ENCODE data around the gene LAMA5. TPM values are rescaled to one million over a fixed set of nuclear protein-coding genes. Genes with fewer than 3 reads are reported as not detected.
"Not testable (repeated sequence)": the region's sequence is repeated elsewhere in the genome, so short reads cannot be mapped to it uniquely, and the experiment has no call there.

The LAMA5 gene
- total RNA-seq, 1 donor from 2014 or later, result 14.1 TPM

DNA sequence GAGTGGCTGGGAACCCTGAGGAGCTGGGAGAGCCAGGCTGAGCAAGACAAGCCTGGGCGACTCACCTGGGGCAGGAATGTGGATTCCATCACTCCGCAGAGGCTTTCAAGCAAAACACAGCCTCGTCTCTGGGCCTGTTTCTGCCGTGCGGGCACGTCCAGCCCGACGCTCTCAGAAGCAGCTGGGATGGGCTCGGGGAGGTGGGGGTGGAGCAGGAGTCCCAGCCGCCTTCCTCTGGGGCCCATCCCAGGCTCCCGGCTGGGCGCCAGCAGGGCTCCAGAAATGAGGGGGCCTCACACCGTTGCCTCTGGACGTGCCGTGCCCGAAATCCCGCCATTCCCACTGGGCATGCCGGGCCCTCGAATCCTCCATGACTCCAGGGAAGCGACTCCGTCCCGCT lies 11.1 kb upstream of the LAMA5 start:
- H3K9ac ChIP-seq (ENCODE audit: low read depth in 1 of 3, low read length in 3 of 3), result no peak overlapping the region
- H3K4me3 ChIP-seq (ENCODE audit: low read length in 3 of 3), result no peak overlapping the region
- H3K27me3 ChIP-seq (ENCODE audit: control insufficient read depth in 3 of 3, insufficient read depth in 3 of 3, low read length in 3 of 3), result peaks cover 0 to 9% (median 0%) of the 10 kb centered on the region in 3 donors
- H3K36me3 ChIP-seq (ENCODE audit: control insufficient read depth in 3 of 3, insufficient read depth in 3 of 3, low read length in 3 of 3), result peaks cover 0 to 5% (median 0%) of the 10 kb centered on the region in 3 donors
- no peak overlapping the region for H3K27ac ChIP-seq (ENCODE audit: low read depth, low read length)
- no peaks in the 10 kb centered on the region for H3K9me3 ChIP-seq (ENCODE audit: control insufficient read depth in 3 of 3, low read length in 3 of 3)
- H3K4me1 ChIP-seq (ENCODE audit: control insufficient read depth in 3 of 3, insufficient read depth in 3 of 3, low read length in 3 of 3), result peaks cover 21 to 46% (median 39%) of the 10 kb centered on the region in 3 donors

DNA sequence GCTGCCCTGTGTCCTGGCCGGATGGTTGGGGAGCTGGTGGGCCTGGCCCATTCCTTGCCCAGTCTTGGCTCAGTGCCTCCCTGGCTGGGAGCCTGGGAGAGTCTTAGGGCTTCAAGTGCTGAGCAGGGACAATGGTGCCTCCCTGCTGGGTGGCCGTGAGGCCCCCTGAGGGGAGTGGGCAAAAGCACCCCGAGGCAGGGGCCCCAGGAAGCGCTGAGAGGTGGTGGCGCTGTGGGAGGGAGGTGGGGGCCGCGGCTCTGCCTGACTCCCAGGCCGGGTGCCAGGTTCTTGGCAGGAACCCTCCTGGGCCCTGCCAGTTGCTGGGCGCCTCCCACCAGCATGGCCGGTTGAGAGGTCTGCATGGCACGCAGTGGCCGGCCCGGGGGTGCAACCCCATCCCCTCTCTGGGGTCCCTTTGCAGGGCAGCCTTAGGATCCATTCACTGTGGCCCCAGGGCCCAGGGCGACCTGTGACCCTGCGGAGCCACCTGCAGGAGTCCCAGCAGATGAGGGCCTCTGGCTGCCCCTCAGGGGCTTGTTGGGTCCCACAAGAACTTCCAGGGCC lies 10.6 kb upstream of the LAMA5 start:
- Histone ChIP-seq H3K9ac (ENCODE audit: low read depth in 1 of 3, low read length in 3 of 3) (peak overlapping the region in 1 of 3 donors; percentile 40), H3K4me3 (ENCODE audit: low read length in 3 of 3) (no peak overlapping the region), H3K27me3 (ENCODE audit: control insufficient read depth in 3 of 3, insufficient read depth in 3 of 3, low read length in 3 of 3) (peaks cover 0 to 9% (median 0%) of the 10 kb centered on the region in 3 donors), H3K4me1 (ENCODE audit: control insufficient read depth in 3 of 3, insufficient read depth in 3 of 3, low read length in 3 of 3) (peaks cover 20 to 43% (median 38%) of the 10 kb centered on the region in 3 donors), H3K9me3 (ENCODE audit: control insufficient read depth in 3 of 3, low read length in 3 of 3) (no peaks in the 10 kb centered on the region), H3K27ac (ENCODE audit: low read depth, low read length) (no peak overlapping the region), H3K36me3 (ENCODE audit: control insufficient read depth in 3 of 3, insufficient read depth in 3 of 3, low read length in 3 of 3) (peaks cover 0 to 5% (median 0%) of the 10 kb centered on the region in 3 donors)

DNA sequence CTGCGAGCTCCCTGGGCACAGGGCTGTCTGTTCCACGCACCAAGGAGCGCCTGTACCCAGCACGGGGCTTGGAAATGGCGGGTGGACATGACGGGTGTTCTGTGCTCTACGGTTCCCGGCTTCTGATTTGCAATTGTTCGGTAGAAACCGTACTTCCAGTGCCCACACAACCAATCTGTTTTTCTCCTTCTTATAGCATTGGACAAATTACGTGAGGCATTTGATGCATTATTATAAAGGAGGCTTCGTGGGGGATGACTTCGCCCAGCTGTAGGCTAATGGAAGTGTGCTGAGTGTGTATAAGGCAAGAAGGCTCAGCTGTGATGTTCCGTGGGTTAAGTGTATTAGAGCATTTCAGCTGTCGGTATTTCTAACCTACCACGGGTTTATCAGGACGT lies 10.0 kb upstream of the LAMA5 start:
- peaks cover 0 to 4% (median 0%) of the 10 kb centered on the region in 3 donors for H3K36me3 ChIP-seq (ENCODE audit: control insufficient read depth in 3 of 3, insufficient read depth in 3 of 3, low read length in 3 of 3)
- H3K9ac ChIP-seq (ENCODE audit: low read depth in 1 of 3, low read length in 3 of 3), result peak overlapping the region in 1 of 3 donors; percentile 79
- no peaks in the 10 kb centered on the region for H3K9me3 ChIP-seq (ENCODE audit: control insufficient read depth in 3 of 3, low read length in 3 of 3)
- H3K4me1 ChIP-seq (ENCODE audit: control insufficient read depth in 3 of 3, insufficient read depth in 3 of 3, low read length in 3 of 3), result peaks cover 15 to 37% (median 33%) of the 10 kb centered on the region in 3 donors
- H3K27ac ChIP-seq (ENCODE audit: low read depth, low read length), result no peak overlapping the region
- H3K4me3 ChIP-seq (ENCODE audit: low read length in 3 of 3), result no peak overlapping the region
- H3K27me3 ChIP-seq (ENCODE audit: control insufficient read depth in 3 of 3, insufficient read depth in 3 of 3, low read length in 3 of 3), result peaks cover 0 to 9% (median 0%) of the 10 kb centered on the region in 3 donors

DNA sequence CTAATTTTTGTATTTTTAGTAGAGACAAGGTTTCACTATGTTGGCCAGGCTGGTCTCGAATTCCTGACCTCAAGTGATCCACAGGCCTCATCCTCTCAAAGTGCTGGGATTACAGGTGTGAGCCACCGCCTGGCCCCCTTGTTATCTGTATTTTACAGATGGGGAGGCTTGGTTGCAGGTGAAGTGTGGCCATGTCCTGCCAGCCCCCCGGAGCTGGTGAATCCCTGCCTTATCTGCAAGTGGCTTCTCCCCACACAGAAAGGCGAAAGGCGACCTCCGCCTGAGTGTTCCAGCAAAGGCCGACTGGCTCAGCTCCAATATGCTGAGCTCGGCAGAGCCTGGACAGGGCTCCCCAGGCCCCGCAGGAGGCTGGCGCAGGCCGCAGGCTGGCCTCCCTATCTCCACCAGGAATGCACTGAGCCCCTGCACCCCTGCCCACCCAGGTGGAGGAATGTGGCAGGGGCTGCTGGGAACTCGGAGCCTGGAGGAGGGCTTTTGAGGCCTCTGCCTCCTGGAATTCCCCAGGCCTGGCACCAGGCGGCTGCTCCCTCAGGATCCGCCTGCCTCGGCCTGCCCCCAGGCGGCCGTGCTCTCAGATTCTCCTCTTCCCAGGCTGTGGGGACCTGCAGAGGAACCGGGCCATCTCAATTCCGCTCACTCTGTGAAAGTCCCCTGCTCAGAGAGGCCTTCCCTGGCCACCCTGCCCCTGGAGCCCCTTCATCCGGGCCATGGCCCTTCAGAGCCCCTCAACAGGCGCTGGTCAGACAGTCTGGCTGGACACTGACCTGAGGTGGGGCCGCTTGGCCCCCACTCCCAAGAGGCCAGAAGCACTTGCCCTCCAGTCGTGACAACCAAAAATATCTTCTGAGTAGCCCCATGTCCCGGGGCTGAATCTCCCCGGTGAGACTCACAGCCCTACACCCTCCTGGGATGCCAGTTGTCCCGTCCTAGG lies 9.3 kb upstream of the LAMA5 start:
- peaks cover 15 to 36% (median 29%) of the 10 kb centered on the region in 3 donors for H3K4me1 ChIP-seq (ENCODE audit: control insufficient read depth in 3 of 3, insufficient read depth in 3 of 3, low read length in 3 of 3)
- peaks cover 0 to 9% (median 0%) of the 10 kb centered on the region in 3 donors for H3K27me3 ChIP-seq (ENCODE audit: control insufficient read depth in 3 of 3, insufficient read depth in 3 of 3, low read length in 3 of 3)
- peak overlapping the region in 1 of 3 donors; percentile 64 for H3K4me3 ChIP-seq (ENCODE audit: low read length in 3 of 3)
- H3K9ac ChIP-seq (ENCODE audit: low read depth in 1 of 3, low read length in 3 of 3), result peak overlapping the region in 1 of 3 donors; percentile 79
- no peaks in the 10 kb centered on the region for H3K36me3 ChIP-seq (ENCODE audit: control insufficient read depth in 3 of 3, insufficient read depth in 3 of 3, low read length in 3 of 3)
- no peaks in the 10 kb centered on the region for H3K9me3 ChIP-seq (ENCODE audit: control insufficient read depth in 3 of 3, low read length in 3 of 3)
- H3K27ac ChIP-seq (ENCODE audit: low read depth, low read length), result no peak overlapping the region

DNA sequence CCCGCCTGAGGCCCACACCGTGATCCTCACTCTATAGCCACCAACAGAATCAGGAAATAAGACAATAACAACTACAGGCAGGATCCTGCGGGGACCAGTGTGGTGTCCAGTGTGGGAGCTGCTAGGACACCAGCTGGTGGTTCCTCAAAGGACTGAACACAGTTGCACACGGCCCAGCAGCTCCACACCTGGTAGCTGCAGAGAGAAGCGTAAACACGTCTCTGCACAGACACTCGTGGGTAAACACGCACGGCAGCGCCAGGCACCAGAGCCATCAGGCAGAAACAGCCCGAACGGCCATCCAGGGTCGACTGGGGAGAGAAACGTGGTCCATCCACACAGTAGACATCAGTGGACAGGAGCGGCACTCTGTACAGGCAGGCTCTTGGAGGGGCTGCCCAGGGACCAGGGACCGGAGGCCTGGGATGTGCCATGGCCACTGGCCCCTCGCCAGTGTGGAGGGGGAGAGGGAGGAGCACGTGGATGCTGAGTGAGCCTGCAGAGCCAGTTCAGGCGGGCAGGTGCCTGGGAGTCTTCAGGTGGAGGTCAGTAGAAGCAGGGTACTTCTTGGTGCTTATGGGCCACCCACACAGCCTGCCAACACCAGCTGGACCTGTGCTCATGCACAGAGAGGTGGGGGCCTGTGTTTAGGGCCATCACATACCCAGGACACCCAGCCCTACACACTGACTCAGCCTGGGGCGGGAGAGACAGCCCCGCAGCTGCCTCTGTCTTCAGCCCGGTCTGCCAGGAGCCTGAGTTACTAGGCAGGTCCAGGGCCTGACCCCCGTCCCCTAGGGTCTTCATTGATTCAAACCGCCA lies 7.4 kb upstream of the LAMA5 start:
- Histone ChIP-seq H3K4me1 (ENCODE audit: control insufficient read depth in 3 of 3, insufficient read depth in 3 of 3, low read length in 3 of 3) (peaks cover 24 to 43% (median 35%) of the 10 kb centered on the region in 3 donors), H3K36me3 (ENCODE audit: control insufficient read depth in 3 of 3, insufficient read depth in 3 of 3, low read length in 3 of 3) (no peaks in the 10 kb centered on the region), H3K4me3 (ENCODE audit: low read length in 3 of 3) (no peak overlapping the region), H3K27ac (ENCODE audit: low read depth, low read length) (no peak overlapping the region), H3K9me3 (ENCODE audit: control insufficient read depth in 3 of 3, low read length in 3 of 3) (no peaks in the 10 kb centered on the region), H3K27me3 (ENCODE audit: control insufficient read depth in 3 of 3, insufficient read depth in 3 of 3, low read length in 3 of 3) (peaks cover 0 to 9% (median 0%) of the 10 kb centered on the region in 3 donors), H3K9ac (ENCODE audit: low read depth in 1 of 3, low read length in 3 of 3) (peak overlapping the region in 1 of 3 donors; percentile 51)

DNA sequence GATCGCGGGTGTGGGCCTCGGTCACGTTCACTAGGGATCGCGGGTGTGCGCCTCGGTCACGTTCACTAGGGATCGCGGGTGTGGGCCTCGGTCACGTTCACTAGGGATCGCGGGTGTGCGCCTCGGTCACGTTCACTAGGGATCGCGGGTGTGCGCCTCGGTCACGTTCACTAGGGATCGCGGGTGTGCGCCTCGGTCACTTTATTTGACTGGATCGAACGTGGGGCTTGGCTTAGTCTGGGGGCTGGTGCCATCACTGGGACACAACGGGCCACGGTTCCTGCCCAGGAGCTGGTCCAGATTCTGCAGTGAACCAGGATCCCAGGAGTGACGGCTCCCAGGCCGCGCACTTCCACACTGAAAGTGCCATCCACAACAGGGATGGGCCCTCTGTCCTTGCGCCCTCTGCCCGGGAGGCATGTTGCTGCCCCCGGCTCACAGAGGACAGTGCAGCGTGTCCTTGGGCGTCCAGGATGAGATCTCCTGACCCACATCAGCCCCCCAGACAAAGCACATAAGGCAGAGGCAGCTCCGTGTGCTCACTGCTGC lies 6.6 kb upstream of the LAMA5 start:
- H3K9ac ChIP-seq (ENCODE audit: low read depth in 1 of 3, low read length in 3 of 3); H3K27me3 ChIP-seq (ENCODE audit: control insufficient read depth in 3 of 3, insufficient read depth in 3 of 3, low read length in 3 of 3); H3K4me3 ChIP-seq (ENCODE audit: low read length in 3 of 3); H3K27ac ChIP-seq (ENCODE audit: low read depth, low read length); H3K36me3 ChIP-seq (ENCODE audit: control insufficient read depth in 3 of 3, insufficient read depth in 3 of 3, low read length in 3 of 3); H3K9me3 ChIP-seq (ENCODE audit: control insufficient read depth in 3 of 3, low read length in 3 of 3): not testable (repeated sequence)
- peaks cover 31 to 51% (median 43%) of the 10 kb centered on the region in 3 donors for H3K4me1 ChIP-seq (ENCODE audit: control insufficient read depth in 3 of 3, insufficient read depth in 3 of 3, low read length in 3 of 3)

DNA sequence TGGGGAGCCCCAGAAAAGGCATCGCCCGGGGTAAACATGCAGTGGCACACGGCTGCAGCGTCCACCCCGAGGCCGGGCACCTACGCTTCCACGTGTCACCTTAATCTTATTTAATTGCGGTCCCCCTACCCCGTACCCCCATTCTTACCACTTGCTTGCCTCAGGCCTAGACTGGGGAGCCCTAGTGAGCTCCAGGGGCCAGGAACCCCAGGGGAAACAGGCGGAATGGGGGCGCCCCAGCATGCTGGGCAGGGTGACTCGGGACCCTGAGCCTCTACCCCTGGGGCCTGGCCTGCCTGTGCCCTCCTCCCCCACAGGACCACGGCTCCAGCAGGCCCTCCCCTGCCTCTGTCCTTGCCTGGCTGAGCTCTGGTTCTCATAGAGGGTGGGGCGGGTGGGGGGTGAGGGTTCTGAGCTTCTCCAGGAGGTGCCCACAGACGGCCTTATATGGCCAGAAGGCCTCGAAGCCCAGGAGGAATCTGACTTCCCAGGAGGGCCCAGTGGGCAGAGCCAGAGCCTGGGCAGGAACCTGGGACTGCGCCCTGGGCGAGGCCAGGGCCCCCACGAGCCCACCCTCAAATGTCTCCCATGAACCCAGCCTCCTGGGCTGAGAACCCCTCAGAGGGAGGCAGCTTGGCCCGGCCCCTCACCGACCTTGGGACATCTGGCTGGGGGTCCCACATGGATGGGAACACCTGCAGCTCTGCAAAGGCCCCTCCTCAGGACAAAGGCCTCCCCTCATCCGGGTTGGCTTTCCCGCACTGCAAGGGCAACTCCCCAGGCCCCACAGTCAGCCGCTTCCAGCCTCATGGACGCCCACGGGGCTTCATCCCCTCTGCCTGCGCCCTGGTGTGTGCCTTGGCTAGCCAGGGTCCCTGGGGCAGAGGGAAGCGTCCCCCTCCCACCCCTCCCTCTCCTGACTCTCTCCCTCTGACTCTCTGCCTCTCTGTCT lies 5.2 kb upstream of the LAMA5 start:
- H3K9ac ChIP-seq (ENCODE audit: low read depth in 1 of 3, low read length in 3 of 3), result no peak overlapping the region
- H3K4me1 ChIP-seq (ENCODE audit: control insufficient read depth in 3 of 3, insufficient read depth in 3 of 3, low read length in 3 of 3), result peaks cover 38 to 57% (median 51%) of the 10 kb centered on the region in 3 donors
- no peaks in the 10 kb centered on the region for H3K36me3 ChIP-seq (ENCODE audit: control insufficient read depth in 3 of 3, insufficient read depth in 3 of 3, low read length in 3 of 3)
- H3K27ac ChIP-seq (ENCODE audit: low read depth, low read length), result no peak overlapping the region
- H3K9me3 ChIP-seq (ENCODE audit: control insufficient read depth in 3 of 3, low read length in 3 of 3), result no peaks in the 10 kb centered on the region
- H3K27me3 ChIP-seq (ENCODE audit: control insufficient read depth in 3 of 3, insufficient read depth in 3 of 3, low read length in 3 of 3), result peaks cover 0 to 9% (median 0%) of the 10 kb centered on the region in 3 donors
- H3K4me3 ChIP-seq (ENCODE audit: low read length in 3 of 3), result no peak overlapping the region

DNA sequence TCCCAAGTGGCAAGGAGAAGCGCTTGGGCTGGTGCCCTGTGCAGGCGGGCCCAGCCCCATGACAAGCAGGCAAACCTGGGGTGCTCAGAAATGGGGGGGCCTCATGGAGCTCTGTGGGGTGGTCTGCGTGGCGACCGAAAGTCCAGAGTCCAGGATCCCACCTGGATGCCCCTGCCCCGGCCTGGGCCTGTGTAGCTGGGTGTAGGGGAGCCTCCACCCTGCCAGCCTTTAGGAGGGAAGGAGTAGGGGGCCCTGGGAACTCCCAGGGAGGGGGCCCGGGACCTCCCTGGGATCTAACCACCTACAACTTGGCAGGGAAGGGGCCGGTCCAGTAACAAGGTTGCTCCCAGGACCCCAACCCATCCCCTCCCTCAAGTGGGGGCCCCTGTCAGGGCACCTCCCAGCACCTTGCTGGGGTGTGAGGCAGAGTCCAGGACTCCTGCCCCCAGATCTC lies 4.5 kb upstream of the LAMA5 start:
- no peaks in the 10 kb centered on the region for H3K36me3 ChIP-seq (ENCODE audit: control insufficient read depth in 3 of 3, insufficient read depth in 3 of 3, low read length in 3 of 3)
- H3K4me3 ChIP-seq (ENCODE audit: low read length in 3 of 3), result no peak overlapping the region
- H3K4me1 ChIP-seq (ENCODE audit: control insufficient read depth in 3 of 3, insufficient read depth in 3 of 3, low read length in 3 of 3), result peaks cover 33 to 50% (median 44%) of the 10 kb centered on the region in 3 donors
- no peak overlapping the region for H3K27ac ChIP-seq (ENCODE audit: low read depth, low read length)
- H3K27me3 ChIP-seq (ENCODE audit: control insufficient read depth in 3 of 3, insufficient read depth in 3 of 3, low read length in 3 of 3), result peaks cover 0 to 9% (median 0%) of the 10 kb centered on the region in 3 donors
- H3K9me3 ChIP-seq (ENCODE audit: control insufficient read depth in 3 of 3, low read length in 3 of 3), result no peaks in the 10 kb centered on the region
- H3K9ac ChIP-seq (ENCODE audit: low read depth in 1 of 3, low read length in 3 of 3), result no peak overlapping the region
